Activated CD8-positive, alpha-beta T cell treated with anti-CD3 and anti-CD28 coated beads, Interleukin-2, amount 10 ng/mL, durations not matched to agents 7 days and 5 days (primary cell): ENCODE results near the gene SAYSD1. TPM values are rescaled to one million over a fixed set of nuclear protein-coding genes. Genes with fewer than 3 reads are reported as not detected.

Experiments used
- ATAC-seq: fragments of 150-1000 bp; cut with Tn5 transposase; one replicate; pipeline ENCODE4 v1.10.0; 2021; ENCODE audit warnings: moderate library complexity
- CTCF ChIA-PET: fragments of 350-600 bp; sonication (Branson Sonifier 250); formaldehyde crosslinking; loops from one replicate; lab custom pipeline; 2021; ENCODE audit warnings: antibody characterized with exemption; lab: Charles Lee
- POLR2A ChIA-PET: fragments of 350-600 bp; sonication (Branson Sonifier 250); formaldehyde crosslinking; loops from one replicate; lab custom pipeline; 2021; ENCODE audit warnings: antibody characterized with exemption; lab: Charles Lee
- DNase-seq: peaks from one replicate; pipeline ENCODE4 v3.0.0-alpha.2; 2020
- H3K27ac Mint-ChIP-seq: one replicate; pipeline ENCODE4 v1.8.0; 2021; ENCODE audit warnings: mild to moderate bottlenecking, mixed read lengths
- H3K27me3 Mint-ChIP-seq: one replicate; pipeline ENCODE4 v1.8.0; 2021; ENCODE audit warnings: low read depth, mixed read lengths
- H3K36me3 Mint-ChIP-seq: one replicate; pipeline ENCODE4 v1.8.0; 2021; ENCODE audit warnings: low read depth, mixed read lengths
- H3K4me1 Mint-ChIP-seq: one replicate; pipeline ENCODE4 v1.8.0; 2021; ENCODE audit warnings: low read depth, mixed read lengths
- H3K4me3 Mint-ChIP-seq: one replicate; pipeline ENCODE4 v1.8.0; 2021; ENCODE audit warnings: mild to moderate bottlenecking, mixed read lengths
- H3K9me3 Mint-ChIP-seq: one replicate; pipeline ENCODE4 v1.8.0; 2022; ENCODE audit warnings: mixed read lengths; ENCODE audit not compliant: insufficient read depth
- total RNA-seq, 2 experiments: library from RNA; stranded (reverse); gene quantifications; one replicate each; pipeline ENCODE4 v1.2.3, GENCODE V29; 2021

Gene SAYSD1
- total RNA-seq, 2 experiments from 2014 or later = 11.0 to 11.8 TPM

DNA sequence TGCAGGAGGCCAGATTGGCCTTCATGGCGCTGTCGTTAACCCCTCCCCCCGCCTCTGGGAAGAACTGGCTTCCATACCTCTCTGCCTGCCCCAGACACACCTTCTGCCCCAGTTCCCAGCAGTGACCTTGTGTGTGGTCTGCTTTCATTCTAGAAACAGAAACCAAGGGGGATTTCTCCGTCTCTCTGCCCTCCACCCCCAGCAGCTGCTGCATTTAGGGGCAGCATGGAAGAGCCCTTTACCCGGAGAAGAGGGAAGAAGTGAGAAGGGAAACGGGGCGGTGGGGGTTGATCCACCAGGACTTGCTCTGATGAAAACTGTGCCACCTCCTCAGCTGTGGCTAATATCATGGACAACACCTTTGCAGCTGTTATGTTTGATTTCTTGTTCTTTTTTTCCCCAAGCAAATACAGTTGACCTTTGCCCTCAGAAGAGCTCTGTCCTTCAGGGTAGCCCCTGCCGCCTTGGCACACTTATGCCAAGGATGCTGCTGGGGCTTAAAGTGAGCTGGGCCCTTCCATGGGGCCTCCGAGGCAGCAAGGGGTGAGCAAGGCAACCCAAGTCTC, 60.3 kb downstream of the SAYSD1 start:
- ChIA-PET CTCF (no interaction called here), POLR2A (no interaction called here)
- H3K4me1 Mint-ChIP-seq = peaks cover 20% of the 10 kb centered on the region
- peaks cover 16% of the 10 kb centered on the region for H3K27me3 Mint-ChIP-seq
- no peak overlapping the region for H3K4me3 Mint-ChIP-seq
- no peak overlapping the region for H3K27ac Mint-ChIP-seq
- no peaks in the 10 kb centered on the region for H3K9me3 Mint-ChIP-seq
- DNase-seq = no peak
- no peaks in the 10 kb centered on the region for H3K36me3 Mint-ChIP-seq
- ATAC-seq = no peak

Other genes with a start within 250 kb of the SAYSD1 start
- not detected for gene GLP1R, start 66.4 kb downstream of the SAYSD1 start, total RNA-seq
- 10 to 100 TPM; 12.0 TPM for gene KCNK5, start 114.3 kb upstream of the SAYSD1 start, total RNA-seq
- not detected for gene KCNK17, start 199.2 kb upstream of the SAYSD1 start, total RNA-seq
- not detected for gene KCNK16, start 207.5 kb upstream of the SAYSD1 start, total RNA-seq